Esophagus squamous epithelium (tissue), 4 donors: ENCODE results near the gene DENND2A.

ENCODE experiments used
- CTCF ChIP-seq, 6 experiments: fragments of 450-650 bp in 4 of 6; fragments of 200-600 bp in 2 of 6; sonication (generic) in 2 of 6; IDR thresholded peaks; one replicate each; pipeline ENCODE4 v1.5.1; 2016 to 2019; ENCODE audit warnings: antibody characterized with exemption in 6 of 6, mild to moderate bottlenecking in 4 of 6, moderate library complexity in 4 of 6
- POLR2A ChIP-seq, 4 donors: fragments of 450-650 bp; IDR thresholded peaks; one replicate each; pipeline ENCODE4 v1.6.1; 2017; ENCODE audit warnings: antibody characterized with exemption in 4 of 4, mild to moderate bottlenecking in 4 of 4, moderate library complexity in 3 of 4

GRCh38 chr7:140519007-140519399, 121.6 kb downstream of the DENND2A start:
- TF ChIP-seq CTCF (IDR thresholded peaks at IDR 0.05) (no peak), POLR2A (IDR thresholded peaks at IDR 0.05) (no peak)
